Islet of Langerhans (tissue), 1 donor: Measurements from ENCODE around the gene PMM1.
"Not testable (repeated sequence)": the region's sequence is repeated elsewhere in the genome, so short reads cannot be mapped to it uniquely, and the experiment has no call there.

ENCODE experiments used
- FAIRE-seq: peaks from one replicate; lab custom pipeline; 2011; peaks lifted over from hg19 to GRCh38; lab: Jason Lieb, UNC

Gene PMM1

DNA sequence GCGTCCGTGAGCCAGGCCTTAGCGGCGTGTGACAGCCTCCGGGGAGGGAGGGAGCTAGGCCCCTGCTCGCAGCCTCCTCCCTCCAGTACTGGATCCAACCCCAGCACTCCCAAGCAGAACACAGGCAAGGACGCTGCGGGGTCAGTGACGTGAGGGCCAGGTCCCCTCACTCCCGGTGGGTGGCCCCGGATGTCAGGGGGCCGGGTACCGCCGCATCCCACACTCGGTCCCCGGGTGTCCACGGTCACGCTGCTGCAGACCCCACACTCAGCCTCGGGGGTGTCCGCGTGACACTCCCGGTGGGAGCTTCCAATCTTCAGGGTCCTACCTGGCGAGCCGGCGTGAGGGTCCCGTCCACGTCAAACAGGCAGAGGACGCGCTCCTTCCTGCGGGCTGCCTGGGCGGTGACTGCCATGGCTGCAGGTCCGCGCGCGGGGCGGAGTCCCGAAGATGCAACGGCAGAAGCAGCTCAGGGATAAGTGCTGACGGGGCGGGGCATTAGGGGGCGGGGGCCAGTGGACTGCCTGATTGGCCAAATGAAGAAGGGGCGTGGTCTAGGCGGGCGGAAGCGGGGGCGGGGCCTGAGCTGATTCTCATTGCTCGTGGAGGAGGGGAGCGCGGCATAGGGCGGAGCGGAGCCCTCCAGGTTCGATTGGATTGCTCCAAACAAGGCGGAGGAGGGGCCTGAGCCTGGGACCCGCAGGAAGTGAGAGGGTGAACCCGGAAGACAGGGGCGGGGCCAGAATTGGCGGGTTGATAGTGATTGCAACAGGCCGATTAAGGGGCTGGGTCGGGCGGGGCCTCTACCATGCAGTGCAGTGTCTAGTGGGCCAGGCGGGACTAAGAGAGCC, at the start of gene PMM1:
Gene PMM1 (minus strand): TSS at position 450 of the 851 bp plus-strand sequence. CDS start 35 bp downstream, at position 415.
- FAIRE-seq = peak; percentile 5

DNA sequence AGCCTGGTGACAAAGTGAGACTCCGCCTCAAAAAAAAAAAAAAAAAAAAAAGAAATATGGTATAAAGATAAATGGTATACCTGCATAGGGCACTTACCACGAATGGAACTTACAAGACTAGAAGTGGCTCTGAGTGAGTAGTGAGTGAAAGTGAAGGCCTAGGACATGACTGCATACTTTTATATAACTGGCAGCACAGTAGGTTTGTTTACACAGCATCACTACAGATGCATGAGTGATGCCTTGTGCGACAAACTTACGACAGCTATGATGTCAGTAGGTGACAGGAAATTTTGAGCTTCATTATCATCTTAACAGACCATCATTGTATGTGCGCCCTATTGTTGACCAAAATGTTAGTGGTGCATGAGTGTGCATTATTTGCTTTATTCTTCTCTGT, 49.1 kb upstream of the PMM1 start:
- FAIRE-seq = no peak

DNA sequence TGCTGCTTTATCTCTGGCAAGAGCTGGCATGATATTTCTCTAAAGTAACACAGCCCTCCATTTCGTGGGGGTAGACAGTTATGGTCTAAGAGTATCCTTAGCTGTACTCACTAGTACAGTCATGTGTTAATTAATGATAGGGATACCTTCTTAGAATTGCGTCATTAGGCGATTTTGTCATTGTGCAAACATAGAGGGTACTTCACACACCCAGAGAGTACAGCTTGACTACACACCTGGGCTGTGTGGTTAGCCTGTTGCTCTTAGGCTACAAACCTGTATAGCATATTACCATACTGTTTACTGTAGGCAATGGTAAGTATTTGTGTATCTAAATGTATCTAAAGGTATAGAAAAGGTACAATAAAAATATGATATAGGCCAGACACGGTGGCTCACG, 48.5 kb upstream of the PMM1 start:
- no peak for FAIRE-seq

DNA sequence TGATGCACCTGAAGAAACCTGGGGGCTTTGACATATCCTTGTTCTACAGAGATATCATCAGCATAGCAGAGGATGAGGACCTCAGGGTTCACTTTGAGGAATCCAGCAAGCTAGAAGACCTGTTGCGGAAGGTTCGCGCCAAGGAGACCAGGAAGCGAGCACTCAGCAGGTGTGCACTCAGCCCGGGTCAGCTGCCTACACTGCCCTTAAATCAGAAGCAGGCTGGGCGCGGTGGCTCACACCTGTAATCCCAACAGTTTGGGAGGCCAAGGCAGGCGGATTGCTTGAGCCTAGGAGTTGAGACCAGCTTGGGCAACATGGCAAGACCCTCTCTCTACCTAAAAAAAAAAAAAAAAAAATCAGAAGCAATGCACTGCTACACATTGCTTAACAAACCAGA, 48.0 kb upstream of the PMM1 start:
- FAIRE-seq = not testable (repeated sequence)

DNA sequence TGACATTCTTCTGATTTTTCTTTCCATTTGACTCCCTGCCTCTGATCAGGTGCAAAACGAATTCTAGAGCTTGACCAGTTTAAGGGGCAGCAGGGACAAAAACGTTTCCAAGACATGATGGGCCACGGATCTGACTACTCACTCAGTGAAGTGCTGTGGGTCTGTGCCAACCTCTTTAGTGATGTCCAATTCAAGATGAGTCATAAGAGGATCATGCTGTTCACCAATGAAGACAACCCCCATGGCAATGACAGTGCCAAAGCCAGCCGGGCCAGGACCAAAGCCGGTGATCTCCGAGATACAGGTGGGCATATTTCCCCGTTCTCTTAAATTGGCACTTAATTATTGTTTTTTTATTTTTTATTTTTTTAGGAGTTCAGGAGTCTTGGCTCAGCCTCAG, 46.8 kb upstream of the PMM1 start:
- no peak for FAIRE-seq

DNA sequence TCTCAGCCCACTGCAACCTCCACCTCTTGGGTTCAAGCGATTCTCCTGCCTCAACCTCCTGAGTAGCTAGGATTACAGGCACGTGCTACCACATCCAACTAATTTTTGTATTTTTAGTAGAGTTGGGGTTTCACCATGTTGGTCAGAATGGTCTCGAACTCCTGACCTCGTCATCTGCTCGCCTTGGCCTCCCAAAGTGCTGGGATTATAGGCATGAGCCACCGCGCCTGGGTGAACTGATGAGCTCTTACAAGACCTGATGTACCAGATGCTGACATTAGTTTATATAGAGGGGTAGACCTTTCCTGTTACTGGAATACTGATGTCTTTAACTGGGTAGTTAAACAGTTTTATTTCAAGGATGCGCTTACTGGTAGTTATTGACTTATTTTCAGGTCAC, 45.0 kb upstream of the PMM1 start:
- not testable (repeated sequence) for FAIRE-seq

DNA sequence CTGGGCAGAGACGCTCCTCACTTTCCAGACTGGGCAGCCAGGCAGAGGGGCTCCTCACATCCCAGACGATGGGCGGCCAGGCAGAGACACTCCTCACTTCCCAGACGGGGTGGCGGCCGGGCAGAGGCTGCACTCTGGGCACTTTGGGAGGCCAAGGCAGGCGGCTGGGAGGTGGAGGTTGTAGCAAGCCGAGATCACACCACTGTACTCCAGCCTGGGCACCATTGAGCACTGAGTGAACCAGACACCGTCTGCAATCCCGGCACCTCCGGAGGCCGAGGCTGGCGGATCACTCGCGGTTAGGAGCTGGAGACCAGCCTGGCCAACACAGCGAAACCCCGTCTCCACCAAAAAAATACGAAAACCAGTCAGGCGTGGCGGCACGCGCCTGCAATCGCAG, 42.0 kb upstream of the PMM1 start:
- not testable (repeated sequence) for FAIRE-seq

DNA sequence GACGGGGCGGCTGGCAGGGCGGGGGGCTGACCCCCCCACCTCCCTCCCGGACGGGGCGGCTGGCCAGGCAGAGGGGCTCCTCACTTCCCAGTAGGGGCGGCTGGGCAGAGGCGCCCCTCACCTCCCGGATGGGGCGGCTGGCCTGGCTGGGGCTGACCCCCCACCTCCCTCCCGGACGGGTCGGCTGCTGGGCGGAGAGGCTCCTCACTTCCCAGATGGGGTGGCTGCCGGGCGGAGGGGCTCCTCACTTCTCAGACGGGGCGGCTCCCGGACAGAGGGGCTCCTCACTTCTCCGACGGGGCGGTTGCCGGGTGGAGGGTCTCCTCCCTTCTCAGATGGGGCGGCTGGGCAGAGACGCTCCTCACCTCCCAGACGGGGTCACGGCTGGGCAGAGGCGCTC, 41.5 kb upstream of the PMM1 start:
- FAIRE-seq = not testable (repeated sequence)

DNA sequence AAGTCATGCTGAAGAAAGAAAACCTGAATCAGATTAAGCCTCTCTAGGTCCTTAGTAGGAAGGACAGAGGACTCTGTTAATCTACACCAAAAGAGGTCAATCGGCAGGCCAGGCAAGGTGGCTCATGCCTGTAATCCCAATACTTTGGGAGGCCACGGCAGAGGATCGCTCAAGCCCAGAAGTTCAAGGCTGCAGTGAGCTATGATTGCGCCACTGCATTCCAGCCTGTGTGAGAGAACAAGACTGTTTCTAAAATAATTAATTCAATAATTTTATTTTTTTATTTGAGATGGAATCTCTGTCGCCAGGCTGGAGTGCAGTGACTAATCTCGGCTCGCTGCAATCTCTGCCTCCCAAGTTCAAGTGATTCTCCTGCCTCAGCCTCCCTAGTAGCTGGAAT, 35.9 kb upstream of the PMM1 start:
- FAIRE-seq = no peak

DNA sequence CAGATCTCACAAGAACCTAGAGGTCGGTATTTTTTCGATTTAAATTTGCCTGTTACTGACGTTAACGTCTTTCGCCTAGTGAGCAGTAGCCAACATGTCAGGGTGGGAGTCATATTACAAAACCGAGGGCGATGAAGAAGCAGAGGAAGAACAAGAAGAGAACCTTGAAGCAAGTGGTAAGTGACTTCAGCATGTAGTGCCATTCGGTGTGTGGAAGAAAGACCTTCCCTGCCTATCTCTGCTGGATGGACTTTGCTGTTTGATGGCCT, 32.2 kb upstream of the PMM1 start:
- FAIRE-seq = no peak

DNA sequence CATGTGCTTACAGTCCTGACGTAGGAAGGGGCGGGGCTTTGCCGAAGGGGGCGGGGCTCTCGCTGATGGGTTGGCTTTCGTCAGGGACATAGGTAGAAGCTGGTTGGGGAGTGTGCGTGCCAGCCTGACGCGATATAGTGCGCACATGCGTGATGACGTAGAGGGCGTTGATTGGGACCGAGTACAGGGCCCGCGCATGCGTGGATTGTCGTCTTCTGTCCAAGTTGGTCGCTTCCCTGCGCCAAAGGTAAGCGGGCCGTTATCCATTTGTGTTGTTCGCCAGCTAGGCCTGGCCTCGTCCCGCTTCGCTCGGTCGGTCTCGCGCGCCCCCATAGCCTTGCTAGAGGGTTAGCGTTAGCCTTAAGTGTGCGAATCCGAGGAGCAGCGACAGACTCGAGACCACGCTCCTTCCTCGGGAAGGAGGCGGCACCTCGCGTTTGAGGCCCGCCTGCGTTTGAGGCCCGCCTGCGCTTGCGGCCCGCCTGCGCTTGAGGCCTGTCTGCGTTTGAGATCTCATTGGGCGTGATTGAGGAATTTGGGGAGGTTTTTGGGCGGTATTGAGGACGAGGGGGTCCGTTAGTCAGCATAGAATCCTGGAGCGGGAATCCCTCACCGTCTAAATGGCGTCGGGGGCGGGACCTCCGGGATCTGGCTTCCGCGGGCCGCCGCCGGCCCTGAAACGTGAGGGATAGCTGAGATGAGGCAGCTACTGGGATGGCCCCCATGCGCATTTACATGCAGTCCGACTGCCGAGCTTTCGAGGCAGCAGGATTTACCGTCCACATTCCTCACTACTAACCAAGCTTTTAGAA, 31.7 kb upstream of the PMM1 start, which contains the start of gene XRCC6:
Gene XRCC6 (plus strand): TSS at position 197 of the 812 bp plus-strand sequence. CDS start 710 bp downstream, outside the sequence.
- no peak for FAIRE-seq

DNA sequence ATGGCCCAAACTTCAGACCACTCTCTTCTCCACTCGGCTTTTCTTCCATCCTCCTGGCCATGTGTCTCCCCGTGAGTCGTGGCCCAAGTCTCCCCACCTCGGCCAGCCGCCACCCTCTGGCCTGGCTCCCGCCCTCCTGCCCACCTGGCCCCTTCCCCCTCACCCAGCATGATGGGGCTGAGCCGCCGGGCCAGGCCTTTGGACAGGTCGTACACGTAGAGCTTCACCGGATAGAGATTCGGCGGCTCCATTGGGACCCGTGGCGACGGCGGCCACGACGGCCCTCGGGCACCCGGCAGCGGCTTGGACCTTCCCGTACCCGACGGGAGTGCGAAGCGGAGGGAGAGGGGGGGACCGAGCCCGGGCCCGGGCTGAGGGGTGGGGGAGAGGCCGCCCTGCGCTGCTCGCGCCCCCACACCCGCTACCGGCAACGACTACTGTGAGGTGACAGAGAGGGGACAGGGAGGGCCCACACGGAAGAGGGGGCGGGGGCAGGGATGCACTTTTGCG, 31.0 kb upstream of the PMM1 start, which contains the start of gene DESI1:
Gene DESI1 (minus strand): TSS at position 455 of the 510 bp plus-strand sequence. CDS start 204 bp downstream, at position 251.
- no peak for FAIRE-seq

DNA sequence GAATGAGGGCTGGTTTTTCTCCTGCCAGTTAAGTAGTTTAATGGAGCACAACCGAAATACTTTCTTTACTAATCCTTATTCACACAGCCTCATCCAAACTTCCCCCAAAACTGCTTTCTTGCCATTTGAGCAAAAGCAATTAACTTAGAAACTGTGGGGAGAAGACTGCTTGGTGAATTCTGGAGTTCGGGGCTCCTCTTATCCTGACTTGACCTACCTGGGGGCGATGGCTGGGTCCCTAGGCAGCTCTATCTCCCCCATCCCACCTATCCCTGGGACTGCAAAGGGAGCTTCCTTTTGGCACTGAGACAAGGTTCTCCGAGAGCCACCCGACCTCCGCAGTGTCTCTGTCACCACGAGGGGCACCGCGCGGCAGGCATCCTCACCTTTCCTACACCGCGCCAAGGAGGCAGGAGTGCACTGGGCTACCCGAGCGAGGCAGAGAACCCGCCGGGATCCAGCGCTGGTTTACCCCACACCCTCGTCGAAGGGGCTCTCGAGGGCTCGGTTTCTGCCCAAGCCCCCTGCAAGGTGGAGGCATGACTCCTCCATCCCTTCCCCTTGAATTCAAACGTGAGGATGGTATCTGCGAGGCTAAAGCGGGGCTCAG, 30.4 kb upstream of the PMM1 start:
- no peak for FAIRE-seq

DNA sequence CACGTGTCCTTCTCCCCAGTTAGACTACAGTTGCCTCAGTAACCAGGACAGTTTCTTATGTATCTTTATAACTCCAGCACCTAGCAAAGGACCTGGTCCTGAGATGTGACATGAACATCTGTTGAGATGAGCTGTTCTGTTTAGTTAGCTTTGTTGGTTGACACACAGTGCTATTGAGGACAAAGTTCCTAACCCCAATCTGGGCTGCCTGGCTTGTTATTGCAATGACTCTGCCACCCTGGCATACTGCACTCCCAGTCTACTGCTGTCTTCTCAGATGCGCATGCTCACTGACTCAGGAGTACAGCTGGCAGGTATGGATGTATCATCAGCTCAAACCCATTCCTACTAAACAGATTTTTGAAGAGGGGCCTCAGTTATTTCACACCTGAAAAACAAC, 23.8 kb upstream of the PMM1 start:
- no peak for FAIRE-seq

DNA sequence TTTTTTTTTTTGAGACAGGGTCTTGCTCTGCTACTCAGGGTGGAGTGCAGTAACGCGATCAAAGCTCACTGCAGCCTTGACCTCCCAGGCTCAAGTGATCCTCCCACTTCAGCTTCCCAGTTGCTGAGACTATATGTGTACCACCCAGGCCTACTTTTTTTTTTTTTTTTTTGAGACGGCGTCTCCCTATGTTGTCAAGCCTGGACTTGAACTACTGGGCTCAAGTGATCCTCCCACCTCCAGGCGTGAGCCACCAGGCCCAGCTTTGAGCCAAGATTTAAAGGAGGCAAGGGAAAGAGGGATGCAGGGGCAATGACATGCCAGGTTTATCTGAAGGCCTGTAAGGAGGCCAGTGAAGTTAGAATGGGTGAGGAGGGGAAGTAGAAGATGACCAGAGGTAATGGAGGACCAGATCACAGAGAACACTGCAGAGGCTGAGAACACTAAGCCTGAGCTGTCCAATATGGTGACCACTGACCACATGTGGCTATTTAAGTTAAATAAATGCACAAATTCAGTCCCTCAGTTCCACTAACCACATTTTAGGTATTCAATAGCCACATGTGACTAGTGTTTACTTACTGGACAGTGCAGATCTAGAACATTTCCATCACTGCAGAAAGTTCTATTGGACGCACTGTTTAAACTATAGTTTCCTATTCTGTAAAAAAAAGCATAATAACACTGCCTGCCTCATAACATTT, 23.1 kb upstream of the PMM1 start:
- no peak for FAIRE-seq

DNA sequence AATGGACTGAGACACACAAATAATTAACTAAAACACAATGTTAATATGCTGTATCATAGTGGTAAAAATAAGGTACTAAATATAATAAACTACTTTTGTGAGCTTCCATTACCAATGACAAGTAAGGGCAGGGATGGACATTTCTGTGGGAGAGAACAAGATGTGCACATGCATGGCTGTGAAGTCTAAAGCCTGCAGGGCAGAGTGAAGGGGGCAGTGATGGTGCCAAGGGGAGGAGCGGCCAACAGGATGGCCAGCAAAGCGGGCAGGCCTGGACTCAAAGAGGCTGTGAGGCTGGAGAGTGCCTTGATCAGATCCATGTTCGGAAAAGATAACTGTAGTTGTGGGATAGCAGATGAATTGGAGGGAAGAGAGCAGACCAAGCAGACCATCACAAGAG, 18.7 kb upstream of the PMM1 start:
- FAIRE-seq = no peak

DNA sequence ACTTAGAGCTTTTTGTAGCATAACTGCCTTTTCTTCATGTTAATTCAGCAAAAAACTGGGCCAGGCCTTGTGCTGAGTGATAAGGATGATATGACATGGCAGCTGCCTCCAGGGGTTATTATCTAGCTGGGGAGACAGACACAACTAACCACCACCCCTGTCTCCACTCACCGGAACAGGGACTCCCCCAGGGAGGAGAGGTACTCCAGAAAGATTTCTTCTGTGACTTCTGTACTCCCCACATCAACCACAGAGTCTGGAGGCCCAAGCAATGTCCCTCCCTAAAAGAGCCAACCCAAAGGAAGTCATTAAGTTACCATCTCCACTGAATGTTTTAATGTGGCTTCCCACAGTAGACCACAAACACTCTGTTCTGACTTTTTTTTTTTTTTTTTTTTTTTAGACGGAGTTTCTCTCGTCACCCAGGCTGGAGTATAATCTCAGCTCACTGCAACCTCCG, 14.3 kb upstream of the PMM1 start:
- no peak for FAIRE-seq

DNA sequence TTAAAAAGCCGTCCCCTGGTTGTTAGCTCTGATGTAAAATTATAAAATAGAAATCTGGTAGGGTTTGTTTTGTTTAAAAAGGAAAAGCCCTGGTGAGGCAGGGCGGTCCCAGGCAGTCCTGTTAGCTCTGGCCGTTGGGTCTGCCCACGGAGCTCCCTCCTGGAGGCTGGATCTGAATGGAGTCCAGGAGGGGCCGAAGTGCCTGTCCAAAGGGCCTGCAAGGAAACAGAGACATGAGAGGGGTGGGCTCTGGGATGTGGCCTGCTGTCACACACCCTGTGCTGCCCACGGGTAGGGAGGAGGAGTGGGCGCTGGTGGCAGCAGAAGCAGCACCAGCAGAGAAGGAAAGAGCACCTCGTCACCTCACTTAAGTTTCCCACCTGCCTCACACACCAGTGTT, 11.3 kb upstream of the PMM1 start:
- FAIRE-seq = no peak

DNA sequence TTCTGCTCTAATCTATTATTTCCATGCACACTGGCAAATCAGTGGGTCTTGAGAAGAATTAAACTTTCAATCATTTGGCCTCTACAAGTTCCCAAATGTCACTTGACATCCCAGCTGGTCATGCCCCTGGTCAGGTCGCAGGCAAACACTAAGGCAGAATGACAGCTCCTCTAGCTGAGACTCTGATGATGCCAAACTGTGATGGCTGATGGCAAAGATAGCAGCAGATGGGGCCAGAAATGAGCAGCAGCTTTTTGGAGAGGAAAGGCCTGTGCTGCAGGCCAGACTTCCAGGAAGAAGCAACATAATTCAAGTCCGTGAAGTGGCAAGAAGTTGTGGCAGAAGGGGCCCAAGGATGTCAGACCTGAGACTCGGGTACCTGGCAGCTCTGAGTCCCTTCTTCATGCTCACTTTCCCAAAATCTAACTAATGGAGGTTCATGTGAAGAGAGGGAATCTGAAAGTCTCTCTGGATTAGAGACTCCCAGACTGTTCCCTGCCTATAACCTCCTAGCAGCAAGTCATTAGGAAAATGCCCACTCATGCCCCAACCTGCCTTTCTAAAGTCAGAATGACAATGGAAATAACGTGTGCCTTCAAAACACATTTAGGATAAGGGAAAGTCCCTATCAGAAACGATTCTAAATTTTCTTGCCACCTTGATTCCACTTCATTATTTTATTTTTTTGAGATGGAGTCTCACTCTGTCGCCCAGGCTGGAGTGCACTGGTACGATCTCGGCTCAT, 9.4 kb upstream of the PMM1 start:
- no peak for FAIRE-seq

DNA sequence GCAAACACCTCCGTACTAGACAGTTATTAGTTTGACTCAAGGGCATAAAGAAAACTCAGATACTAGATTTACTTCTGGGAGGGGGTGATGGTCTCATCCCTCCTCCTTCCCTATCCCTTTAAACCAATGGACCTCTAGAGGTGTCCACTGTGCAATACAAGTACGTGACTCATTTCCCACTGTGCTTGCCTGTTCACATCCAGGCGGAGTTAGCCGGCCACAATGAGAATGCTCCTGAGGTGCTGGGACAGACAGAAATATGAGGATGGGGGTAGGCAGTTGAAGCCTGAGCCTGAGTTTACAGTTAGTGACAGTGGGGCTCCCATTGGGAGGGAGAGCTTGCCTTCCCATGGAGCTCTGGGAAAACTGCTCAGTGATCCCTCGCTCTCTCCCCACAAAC, 8.4 kb upstream of the PMM1 start:
- no peak for FAIRE-seq

DNA sequence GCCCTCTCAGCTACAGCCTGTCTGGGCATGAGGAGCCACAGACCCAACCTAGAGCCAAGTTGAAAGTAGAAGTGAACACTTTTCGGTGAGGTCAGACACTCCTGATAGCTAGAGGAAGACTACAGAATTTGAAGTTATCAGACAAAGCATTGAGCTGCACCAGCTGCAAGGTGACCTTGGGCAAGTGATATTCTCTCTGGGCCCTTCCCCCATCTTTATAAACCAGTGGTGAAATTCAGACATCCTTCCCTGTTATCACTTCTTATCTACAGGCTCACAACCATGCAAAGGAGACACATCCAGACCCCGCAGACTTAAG, 8.0 kb upstream of the PMM1 start:
- no peak for FAIRE-seq
